HepG2 (cell line): ENCODE measurements around the gene CHPF. TPM values are rescaled to one million over a fixed set of nuclear protein-coding genes. Genes with fewer than 3 reads are reported as not detected.

Experiments
- EHMT2 ChIP-seq: fragments of 200-600 bp; sonication (generic); IDR thresholded peaks from 2 replicates; pipeline ENCODE4 v1.7.0; 2017; ENCODE audit warnings: antibody characterized with exemption, low read depth, low read length, borderline replicate concordance
- KLF13 ChIP-seq: sonication (generic); formaldehyde crosslinking; IDR thresholded peaks from 2 replicates; pipeline ENCODE4 v1.4.0; 2020; ENCODE audit warnings: mild to moderate bottlenecking, missing genetic modification reagents
- MEIS2 ChIP-seq: sonication (generic); formaldehyde crosslinking; IDR thresholded peaks from 2 replicates; pipeline ENCODE4 v1.9.0; 2021; ENCODE audit warnings: mild to moderate bottlenecking, missing genetic modification reagents
- MXD1 ChIP-seq: sonication (generic); formaldehyde crosslinking; IDR thresholded peaks from 2 replicates; pipeline ENCODE4 v1.4.0; 2020; ENCODE audit warnings: mild to moderate bottlenecking, missing genetic modification reagents
- NFYB ChIP-seq: sonication (generic); formaldehyde crosslinking; IDR thresholded peaks from 2 replicates; pipeline ENCODE4 v1.4.0; 2020; ENCODE audit warnings: missing genetic modification reagents
- RFX5 ChIP-seq: IDR thresholded peaks from 2 replicates; pipeline ENCODE4 v1.6.1; 2011; ENCODE audit warnings: low read depth, low read length, improper control_type of control experiment
- SUZ12 ChIP-seq: fragments of 150-350 bp; IDR thresholded peaks from 2 replicates; pipeline ENCODE4 v1.6.1; 2014; ENCODE audit warnings: low read depth, low read length
- TCF7L2 ChIP-seq: IDR thresholded peaks from 2 replicates; pipeline ENCODE4 v1.6.1; 2011; ENCODE audit warnings: mild to moderate bottlenecking, low read depth, low read length, moderate library complexity
- THAP9 ChIP-seq: sonication (generic); formaldehyde crosslinking; IDR thresholded peaks from 2 replicates; pipeline ENCODE4; 2020; ENCODE audit warnings: missing genetic modification reagents, mild to moderate bottlenecking, borderline replicate concordance
- ZBTB1 ChIP-seq: sonication (generic); formaldehyde crosslinking; IDR thresholded peaks from 2 replicates; pipeline ENCODE4 v1.4.0; 2020; ENCODE audit warnings: missing genetic modification reagents, borderline replicate concordance
- ZBTB14 ChIP-seq: sonication (generic); formaldehyde crosslinking; IDR thresholded peaks from 2 replicates; pipeline ENCODE4 v1.4.0; 2020; ENCODE audit warnings: missing genetic modification reagents
- ZBTB3 ChIP-seq: sonication (generic); formaldehyde crosslinking; IDR thresholded peaks from 2 replicates; pipeline ENCODE4 v1.4.0; 2020; ENCODE audit warnings: low read depth, mild to moderate bottlenecking, moderate library complexity, missing genetic modification reagents, borderline replicate concordance
- ZBTB34 ChIP-seq: sonication (generic); formaldehyde crosslinking; IDR thresholded peaks from 2 replicates; pipeline ENCODE4 v1.8.0; 2022; ENCODE audit warnings: mild to moderate bottlenecking, missing genetic modification reagents
- ZFP90 ChIP-seq: sonication (generic); formaldehyde crosslinking; IDR thresholded peaks from 2 replicates; pipeline ENCODE4 v1.8.0; 2022; ENCODE audit warnings: missing genetic modification reagents, mild to moderate bottlenecking, inconsistent platforms, borderline replicate concordance
- ZNF20 ChIP-seq: sonication (generic); formaldehyde crosslinking; IDR thresholded peaks from 2 replicates; pipeline ENCODE4 v1.4.0; 2020; ENCODE audit warnings: mild to moderate bottlenecking, moderate library complexity, missing genetic modification reagents
- ZNF747 ChIP-seq: sonication (generic); formaldehyde crosslinking; IDR thresholded peaks from 2 replicates; pipeline ENCODE4 v1.8.1; 2023; ENCODE audit warnings: missing genetic modification reagents, mild to moderate bottlenecking, borderline replicate concordance
- ZNF775 ChIP-seq: sonication (generic); formaldehyde crosslinking; IDR thresholded peaks from 2 replicates; pipeline ENCODE4 v1.4.0; 2020; ENCODE audit warnings: missing genetic modification reagents, mild to moderate bottlenecking, moderate library complexity, borderline replicate concordance
- ZNF839 ChIP-seq: sonication (generic); formaldehyde crosslinking; IDR thresholded peaks from 2 replicates; pipeline ENCODE4 v1.4.0; 2020; ENCODE audit warnings: missing genetic modification reagents, mild to moderate bottlenecking, borderline replicate concordance
- ZSCAN5A ChIP-seq: sonication (generic); formaldehyde crosslinking; IDR thresholded peaks from 2 replicates; pipeline ENCODE4 v1.8.0; 2022; ENCODE audit warnings: mild to moderate bottlenecking, missing genetic modification reagents, borderline replicate concordance
- polyA plus RNA-seq, 8 experiments: library from polyadenylated mRNA; depleted of rRNA in 3 of 8; stranded (reverse) in 7 of 8; unstranded in 1 of 8; fragments of >200 nt; fragmentation: Illumina TruSeq in 4 of 8; extraction: Trizol in 4 of 8; gene quantifications; 2 replicates each; pipeline versions ENCODE4 v1.2.1 to v1.2.3, GENCODE V29; 2011 to 2016; ENCODE audit warnings: low read depth in 4 of 8, missing spikeins in 1 of 8, mixed read lengths in 1 of 8; ENCODE audit not compliant: insufficient read depth in 1 of 8
- total RNA-seq, 5 experiments: library from RNA; depleted of rRNA; stranded (reverse); fragments of >200 nt; fragmentation: Illumina TruSeq; extraction: Trizol; gene quantifications; 2 replicates each; pipeline ENCODE4 v1.2.3, GENCODE V29; 2016; ENCODE audit warnings: low read depth in 1 of 5

Gene CHPF
- total and polyA plus RNA-seq, 2 of the 13 experiments (the other 11 are each of a cell fraction or from before 2014, with no cell fraction given): 79.6 to 111 TPM

GRCh38 chr2:219571311-219572236 lies 28.0 kb upstream of the CHPF start, which contains the start of gene OBSL1 (continued):
- peak; percentile 32; the same call in 1 of the 2 replicates for TF ChIP-seq ZBTB34 (CRISPR knock-in tag)
- TF ChIP-seq KLF13 (CRISPR knock-in tag): no peak
- TF ChIP-seq MXD1: no peak
- no peak for TF ChIP-seq ZBTB14 (CRISPR knock-in tag)
- no peak for TF ChIP-seq RFX5
- TF ChIP-seq ZNF839 (CRISPR knock-in tag): peak; percentile 71
- 0 out of 2 replicates have a peak, but pooled peaks have one; percentile 79 for TF ChIP-seq ZBTB3 (CRISPR knock-in tag)
- no peak for TF ChIP-seq SUZ12
- no peak for TF ChIP-seq MEIS2 (CRISPR knock-in tag)
- no peak for TF ChIP-seq ZBTB1 (CRISPR knock-in tag)
- TF ChIP-seq ZNF775 (CRISPR knock-in tag): no peak
- no peak for TF ChIP-seq ZNF20 (CRISPR knock-in tag)
- 0 out of 2 replicates have a peak, but pooled peaks have one; percentile 55 for TF ChIP-seq ZSCAN5A (CRISPR knock-in tag)
- no peak for TF ChIP-seq TCF7L2
- peak; percentile 48; the same call in 1 of the 2 replicates for TF ChIP-seq THAP9 (CRISPR knock-in tag)
- no peak for TF ChIP-seq EHMT2
- TF ChIP-seq NFYB (CRISPR knock-in tag): peak; percentile 33
- no peak for TF ChIP-seq ZFP90 (CRISPR knock-in tag)
- TF ChIP-seq ZNF747 (CRISPR knock-in tag): peak; percentile 81
